Upper lobe of right lung (tissue), 1 donor: Measurements from ENCODE around the gene DPP6. TPM values are rescaled to one million over a fixed set of nuclear protein-coding genes. Genes with fewer than 3 reads are reported as not detected.

Experiments used
- ATAC-seq: fragments of 200-7000 bp; cut with Tn5 transposase; one replicate; pipeline ENCODE4 v1.9.1; 2020; ENCODE audit warnings: mild to moderate bottlenecking, moderate library complexity
- DNase-seq: peaks from one replicate; pipeline ENCODE4 v3.0.0-alpha.2; 2020
- H3K27ac ChIP-seq: fragments of 200-600 bp; one replicate; pipeline ENCODE4 v1.8.0; 2022
- H3K27me3 ChIP-seq: fragments of 200-600 bp; one replicate; pipeline ENCODE4 v1.8.0; 2022; ENCODE audit warnings: mild to moderate bottlenecking
- H3K36me3 ChIP-seq: fragments of 200-600 bp; one replicate; pipeline ENCODE4 v1.8.0; 2022
- H3K4me1 ChIP-seq: fragments of 200-600 bp; one replicate; pipeline ENCODE4 v1.8.0; 2022
- H3K4me3 ChIP-seq: fragments of 200-600 bp; one replicate; pipeline ENCODE4 v1.8.0; 2022; ENCODE audit warnings: mild to moderate bottlenecking
- H3K9me3 ChIP-seq: fragments of 200-600 bp; one replicate; pipeline ENCODE4 v1.8.0; 2022
- intact Hi-C: fragments of 100-400 bp; cut with DNase I; formaldehyde crosslinking; loops from one replicate; pipeline ENCODE4 v1.11.0; 2022
- total RNA-seq: library from RNA; stranded (reverse); fragmentation: NEBNext Ultra II Directional; extraction: Animal tissue kit (Norgen Biotek cat#: 25700); gene quantifications from one replicate; pipeline ENCODE4 v1.2.1, GENCODE V29; 2021
- TF ChIP-seq, protein P1 (sequence below): fragments of 200-600 bp; IDR thresholded peaks from one replicate; pipeline ENCODE4 v1.8.0; 2022; ENCODE audit warnings: antibody characterized with exemption
- donor health status: DM: no; HTN: yes; CAD: no; lungs with severe emphysema.

Gene DPP6
- total RNA-seq, 1 donor from 2014 or later = 1.6 TPM

DNA sequence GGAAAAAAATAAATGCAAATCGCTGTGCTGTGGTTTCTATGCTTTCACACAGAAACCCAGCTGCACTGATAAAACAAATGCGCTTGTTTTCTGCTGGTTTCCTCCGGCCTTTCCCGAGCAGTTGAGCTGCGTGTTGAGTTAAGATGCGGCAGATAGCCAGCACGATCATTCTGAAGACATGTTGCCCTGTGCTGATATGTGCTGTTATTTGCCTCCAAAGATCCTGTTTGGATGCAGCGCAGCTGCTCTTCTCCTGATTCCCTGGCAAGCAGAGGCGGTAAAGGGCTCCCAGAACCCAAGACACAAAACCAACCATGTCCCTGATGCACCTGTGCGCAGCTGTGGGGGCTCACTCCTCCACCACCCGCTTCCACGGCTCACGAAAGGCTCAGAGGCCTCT is 725.3 kb downstream of the DPP6 start:
- Histone ChIP-seq H3K4me3 (no peak overlapping the region), H3K4me1 (no peaks in the 10 kb centered on the region), H3K36me3 (no peaks in the 10 kb centered on the region), H3K27me3 (peaks cover 4% of the 10 kb centered on the region), H3K9me3 (no peaks in the 10 kb centered on the region), H3K27ac (no peak overlapping the region)
- DNase-seq = no peak
- ATAC-seq = no peak
- intact Hi-C loops = no loop called here
- TF ChIP-seq, protein P1, sequence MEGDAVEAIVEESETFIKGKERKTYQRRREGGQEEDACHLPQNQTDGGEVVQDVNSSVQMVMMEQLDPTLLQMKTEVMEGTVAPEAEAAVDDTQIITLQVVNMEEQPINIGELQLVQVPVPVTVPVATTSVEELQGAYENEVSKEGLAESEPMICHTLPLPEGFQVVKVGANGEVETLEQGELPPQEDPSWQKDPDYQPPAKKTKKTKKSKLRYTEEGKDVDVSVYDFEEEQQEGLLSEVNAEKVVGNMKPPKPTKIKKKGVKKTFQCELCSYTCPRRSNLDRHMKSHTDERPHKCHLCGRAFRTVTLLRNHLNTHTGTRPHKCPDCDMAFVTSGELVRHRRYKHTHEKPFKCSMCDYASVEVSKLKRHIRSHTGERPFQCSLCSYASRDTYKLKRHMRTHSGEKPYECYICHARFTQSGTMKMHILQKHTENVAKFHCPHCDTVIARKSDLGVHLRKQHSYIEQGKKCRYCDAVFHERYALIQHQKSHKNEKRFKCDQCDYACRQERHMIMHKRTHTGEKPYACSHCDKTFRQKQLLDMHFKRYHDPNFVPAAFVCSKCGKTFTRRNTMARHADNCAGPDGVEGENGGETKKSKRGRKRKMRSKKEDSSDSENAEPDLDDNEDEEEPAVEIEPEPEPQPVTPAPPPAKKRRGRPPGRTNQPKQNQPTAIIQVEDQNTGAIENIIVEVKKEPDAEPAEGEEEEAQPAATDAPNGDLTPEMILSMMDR = no peak

DNA sequence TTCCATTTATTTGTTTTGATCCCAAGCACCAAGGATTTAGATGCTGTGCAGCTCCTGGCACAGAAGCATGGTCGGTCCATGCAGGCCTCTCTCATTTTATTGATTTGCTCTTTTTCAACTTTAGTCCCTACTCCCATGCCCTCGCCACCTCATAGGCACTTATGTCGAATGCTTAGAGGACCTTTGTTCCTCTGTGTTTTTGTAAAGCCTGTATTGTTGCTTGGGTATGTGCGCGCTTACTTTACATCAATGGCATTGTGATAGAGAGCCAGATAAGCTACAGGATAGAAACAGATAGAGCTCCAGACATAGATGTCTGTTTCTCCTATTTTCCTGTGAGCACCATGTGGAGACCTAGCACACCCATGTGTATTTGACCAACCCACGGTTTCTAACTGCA is 725.7 kb downstream of the DPP6 start:
- H3K4me1 ChIP-seq = no peaks in the 10 kb centered on the region
- no peaks in the 10 kb centered on the region for H3K9me3 ChIP-seq
- DNase-seq (no peak), ATAC-seq (no peak)
- intact Hi-C loops = no loop called here
- peaks cover 4% of the 10 kb centered on the region for H3K27me3 ChIP-seq
- no peak overlapping the region for H3K4me3 ChIP-seq
- H3K36me3 ChIP-seq = no peaks in the 10 kb centered on the region
- TF ChIP-seq, protein P1 = no peak
- no peak overlapping the region for H3K27ac ChIP-seq

DNA sequence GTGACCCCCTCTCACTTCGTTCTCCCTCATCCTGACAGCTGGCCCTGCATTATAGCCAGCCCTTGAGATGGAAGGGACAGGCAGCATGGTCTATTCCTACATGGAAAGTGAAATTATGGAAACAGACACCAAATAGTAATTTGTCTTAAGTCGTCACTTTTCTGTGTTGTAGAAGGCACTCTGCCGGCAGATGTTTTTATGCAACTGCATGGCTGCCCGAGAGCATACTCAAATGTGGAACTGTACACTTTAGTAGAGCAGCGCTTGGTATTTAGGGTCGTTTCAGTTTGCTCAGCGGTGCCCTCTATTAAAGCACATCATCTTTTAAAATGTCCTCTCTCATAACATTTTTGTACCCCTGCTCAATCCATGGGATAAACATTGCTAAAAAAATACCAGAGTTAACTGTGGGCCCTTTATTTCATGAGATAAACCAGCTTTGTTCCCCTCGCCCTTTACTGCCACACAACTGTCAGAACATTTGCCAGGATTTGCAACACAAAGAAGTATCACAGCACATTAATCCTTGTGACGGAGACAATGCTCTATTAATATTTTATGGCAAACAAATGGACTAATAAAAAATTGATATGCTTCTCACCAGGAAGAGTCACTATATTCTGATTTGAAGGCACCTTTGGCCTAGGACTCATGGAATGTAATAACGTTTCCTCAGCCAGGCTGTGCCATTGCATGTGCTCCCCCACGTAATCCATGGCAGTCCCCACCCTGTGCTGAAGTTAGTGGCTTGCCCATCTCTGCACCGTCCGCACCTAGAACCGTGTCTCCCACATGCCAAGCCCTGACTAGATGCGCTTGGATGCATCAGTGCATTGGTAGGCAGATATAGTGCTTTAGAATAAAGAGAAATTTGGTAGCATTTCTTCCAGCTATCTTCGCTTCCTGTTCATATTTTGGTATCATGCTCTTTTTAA is 729.4 kb downstream of the DPP6 start:
- DNase-seq = no peak
- Histone ChIP-seq H3K27ac (no peak overlapping the region), H3K9me3 (no peaks in the 10 kb centered on the region), H3K36me3 (no peaks in the 10 kb centered on the region), H3K27me3 (peaks cover 4% of the 10 kb centered on the region), H3K4me1 (no peaks in the 10 kb centered on the region), H3K4me3 (no peak overlapping the region)
- TF ChIP-seq, protein P1 = no peak
- no peak for ATAC-seq
- intact Hi-C loops = no loop called here

DNA sequence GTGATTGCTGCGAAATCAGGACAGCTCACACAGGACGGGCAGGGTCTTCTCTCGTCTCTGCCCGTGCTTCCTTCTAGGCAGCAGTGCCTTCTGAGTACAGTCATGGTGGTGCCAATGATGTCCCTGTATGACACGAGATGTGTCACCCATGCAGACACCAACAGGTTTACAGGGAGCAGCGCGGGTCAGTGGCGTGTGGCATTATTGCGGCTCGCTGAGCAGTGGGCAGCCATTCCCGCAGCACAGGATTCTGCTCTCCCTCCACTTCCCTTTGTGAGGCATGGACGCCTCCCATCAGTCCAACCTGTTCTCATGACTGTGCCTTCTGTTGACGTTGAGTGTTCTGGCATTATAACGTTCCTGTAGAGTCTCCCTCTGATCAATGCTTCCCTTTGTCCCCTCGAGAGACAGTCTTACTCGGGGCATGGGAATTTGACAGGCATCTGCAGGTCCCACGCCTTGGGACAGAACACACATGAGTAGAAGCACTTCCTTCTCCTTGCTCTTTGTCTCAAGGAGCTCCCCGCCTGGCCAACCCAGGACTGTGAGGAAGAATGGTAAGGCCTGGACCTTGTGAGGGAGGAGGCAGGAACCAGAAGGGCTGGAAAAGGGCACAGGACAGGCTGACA is 731.2 kb downstream of the DPP6 start:
- no peak overlapping the region for H3K4me3 ChIP-seq
- TF ChIP-seq, protein P1 = no peak
- H3K9me3 ChIP-seq = no peaks in the 10 kb centered on the region
- DNase-seq (no peak), ATAC-seq (no peak)
- no peaks in the 10 kb centered on the region for H3K4me1 ChIP-seq
- H3K27ac ChIP-seq = no peak overlapping the region
- peaks cover 4% of the 10 kb centered on the region for H3K27me3 ChIP-seq
- no peaks in the 10 kb centered on the region for H3K36me3 ChIP-seq
- intact Hi-C loops = no loop called here

DNA sequence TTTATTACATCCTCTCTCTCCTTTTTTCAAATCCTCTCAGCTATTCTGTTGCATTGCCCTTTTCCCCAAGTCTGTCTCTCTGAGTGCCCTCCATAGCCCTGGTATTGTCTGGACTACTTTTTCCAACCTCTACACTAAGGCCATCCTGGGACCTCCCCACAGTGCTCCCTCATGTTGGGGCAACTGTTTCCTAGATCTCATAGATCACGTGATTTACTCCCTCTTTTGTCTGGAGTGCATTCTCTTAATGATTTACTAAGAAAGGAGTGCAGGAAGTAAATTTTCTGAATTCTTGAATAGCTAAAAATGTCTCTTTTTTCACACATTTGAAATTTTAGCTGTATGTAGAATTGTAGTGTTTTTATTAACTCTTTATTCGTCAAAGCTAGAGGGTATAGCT is 733.7 kb downstream of the DPP6 start:
- Histone ChIP-seq H3K27ac (no peak overlapping the region), H3K36me3 (no peaks in the 10 kb centered on the region)

More for the DNA sequence above, 733.7 kb downstream of the DPP6 start:
- peaks cover 4% of the 10 kb centered on the region for H3K27me3 ChIP-seq
- H3K4me1 ChIP-seq = no peaks in the 10 kb centered on the region
- ATAC-seq (no peak), DNase-seq (no peak)
- H3K4me3 ChIP-seq = no peak overlapping the region
- TF ChIP-seq, protein P1 = no peak
- H3K9me3 ChIP-seq = no peaks in the 10 kb centered on the region
- intact Hi-C loops = no loop called here
